Neural cell (in vitro differentiated cells): ENCODE measurements around the gene ENDOV.

ENCODE experiments used
- CTCF ChIP-seq: fragments of 450-650 bp; IDR thresholded peaks from 2 replicates; pipeline ENCODE4 v1.5.1; 2014; ENCODE audit warnings: antibody characterized with exemption, mild to moderate bottlenecking, moderate library complexity; ENCODE audit not compliant: poor library complexity, severe bottlenecking
- EP300 ChIP-seq: fragments of 450-650 bp; conservative IDR thresholded peaks from 2 replicates; pipeline ENCODE4 v1.6.1; 2014; ENCODE audit warnings: antibody characterized with exemption, mild to moderate bottlenecking, moderate library complexity; ENCODE audit not compliant: poor library complexity, severe bottlenecking
- EZH2 ChIP-seq: fragments of 200-600, 300-800 bp; shearing (Covaris generic), sonication (generic); IDR thresholded peaks from 2 replicates; pipeline ENCODE4 v1.6.1; 2014; ENCODE audit warnings: antibody characterized with exemption, low read length, borderline replicate concordance, mild to moderate bottlenecking; ENCODE audit not compliant: insufficient read depth, poor library complexity, severe bottlenecking
- POLR2AphosphoS5 ChIP-seq: IDR thresholded peaks from 2 replicates; pipeline ENCODE4 v1.6.1; 2012
- RAD21 ChIP-seq: fragments of 450-650 bp; conservative IDR thresholded peaks from 2 replicates; pipeline ENCODE4 v1.6.1; 2014; ENCODE audit warnings: antibody characterized with exemption, mild to moderate bottlenecking, moderate library complexity
- REST ChIP-seq: IDR thresholded peaks from 2 replicates; pipeline ENCODE4 v1.6.1; 2012; ENCODE audit warnings: borderline replicate concordance
- SMC3 ChIP-seq: fragments of 450-650 bp; conservative IDR thresholded peaks from 2 replicates; pipeline ENCODE4 v1.6.1; 2014; ENCODE audit warnings: antibody characterized with exemption, mild to moderate bottlenecking, moderate library complexity; ENCODE audit not compliant: poor library complexity
- TAF1 ChIP-seq: IDR thresholded peaks from 2 replicates; pipeline ENCODE4 v1.6.1; 2012; ENCODE audit warnings: low read depth

- TF ChIP-seq POLR2AphosphoS5 (no peak), CTCF (no peak), EP300 (no peak), SMC3 (no peak), REST (no peak), EZH2 (no peak), TAF1 (no peak), RAD21 (no peak)
These were observed 41.9 kb upstream of the ENDOV start for GRCh38 chr17:80372922-80373570.
